Skeletal muscle cell (primary cell): ENCODE data around the gene ATAD3B.
"Not testable (repeated sequence)": the region's sequence is repeated elsewhere in the genome, so short reads cannot be mapped to it uniquely, and the experiment has no call there.

Source experiments
- DNase-seq: peaks from one replicate; pipeline ENCODE4 v3.0.0-alpha.2; 2010; ENCODE audit warnings: low read depth
- H3K4me3 ChIP-seq: 2 replicates; pipeline ENCODE4 v1.5.1; 2011; ENCODE audit warnings: low read depth, mild to moderate bottlenecking, control low read depth, low read length, moderate library complexity

ATAD3B gene

DNA sequence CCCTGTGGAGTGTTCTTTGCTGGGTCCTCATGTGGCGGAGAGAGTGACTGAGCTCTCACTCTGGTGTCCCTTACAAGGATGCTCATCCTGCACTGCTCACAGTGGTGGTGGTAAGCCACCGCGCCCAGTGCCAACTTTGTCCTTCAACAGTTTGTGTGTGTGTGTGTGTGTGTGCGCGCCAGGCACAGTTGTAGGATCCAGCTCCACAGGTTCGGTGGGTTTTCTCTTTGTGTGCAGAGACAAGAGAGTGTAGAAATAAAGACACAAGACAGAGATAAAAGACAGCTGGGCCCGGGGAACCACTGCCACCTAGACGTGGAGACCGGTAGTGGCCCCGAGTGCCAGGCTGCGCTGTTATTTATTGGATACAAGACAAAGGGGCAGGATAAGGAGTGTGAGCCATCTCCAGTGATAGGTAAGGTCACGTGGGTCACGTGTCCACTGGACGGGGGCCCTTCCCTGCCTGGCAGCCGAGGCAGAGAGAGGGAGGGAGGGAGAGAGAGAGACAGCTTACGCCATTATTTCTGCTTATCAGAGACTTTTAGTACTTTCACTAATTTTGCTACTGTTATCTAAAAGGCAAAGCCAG is 33.3 kb downstream of the ATAD3B start:
- H3K4me3 ChIP-seq, DNase-seq: not testable (repeated sequence)

DNA sequence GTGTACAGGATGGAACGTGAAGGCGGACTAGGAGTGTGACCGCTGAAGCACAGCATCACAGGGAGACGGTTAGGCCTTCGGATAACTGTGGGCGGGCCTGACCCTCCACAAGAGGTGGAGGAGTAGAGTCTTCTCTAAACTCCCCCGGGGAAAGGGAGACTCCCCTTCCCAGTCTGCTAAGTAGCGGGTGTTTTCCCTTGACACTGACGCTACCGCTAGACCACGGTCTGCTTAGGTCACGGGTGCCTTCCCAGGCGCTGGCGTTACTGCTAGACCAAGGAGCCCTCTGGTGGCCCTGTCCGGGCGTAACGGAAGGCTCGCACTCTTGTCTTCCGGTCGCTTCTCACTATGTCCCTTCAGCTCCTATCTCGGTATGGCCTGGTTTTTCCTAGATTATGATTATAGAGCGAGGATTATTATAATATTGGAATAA is 33.8 kb downstream of the ATAD3B start:
- DNase-seq, H3K4me3 ChIP-seq: not testable (repeated sequence)

DNA sequence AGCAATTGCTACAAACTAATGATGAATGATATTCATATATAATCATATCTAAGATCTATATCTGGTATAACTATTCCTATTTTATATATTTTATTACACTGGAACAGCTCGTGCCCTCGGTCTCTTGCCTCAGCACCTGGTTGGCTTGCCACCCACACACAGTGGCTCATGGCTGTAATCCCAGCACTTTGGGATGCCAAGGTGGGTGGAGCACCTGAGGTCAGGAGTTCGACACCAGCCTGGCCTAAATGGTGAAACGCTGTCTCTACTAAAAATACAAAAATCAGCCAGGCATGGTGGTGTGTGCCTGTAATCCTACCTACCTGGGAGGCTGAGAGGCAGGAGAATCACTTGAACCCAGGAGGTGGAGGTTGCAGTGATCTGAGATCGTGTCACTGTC is 34.2 kb downstream of the ATAD3B start:
- H3K4me3 ChIP-seq, DNase-seq: not testable (repeated sequence)

DNA sequence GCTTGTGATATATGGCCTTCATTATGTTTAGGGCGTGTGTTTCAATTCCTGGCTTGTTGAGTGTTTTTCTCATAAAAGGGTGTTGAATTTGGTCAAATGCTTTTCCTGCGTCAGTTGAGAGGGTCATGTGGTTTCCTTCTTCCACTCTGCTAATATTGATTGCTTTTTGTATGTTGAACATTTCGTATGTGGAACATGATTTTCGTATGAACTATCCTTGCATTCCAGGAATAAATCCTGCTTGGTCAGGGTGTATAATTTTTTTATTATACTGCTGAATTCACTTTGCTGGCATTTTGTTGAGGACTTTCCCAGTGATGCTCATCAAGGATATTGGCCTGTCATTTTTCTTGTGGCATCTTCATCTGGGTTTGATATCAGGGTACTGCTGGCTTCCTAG is 35.7 kb downstream of the ATAD3B start:
- no peak overlapping the region for H3K4me3 ChIP-seq
- DNase-seq, result no peak

DNA sequence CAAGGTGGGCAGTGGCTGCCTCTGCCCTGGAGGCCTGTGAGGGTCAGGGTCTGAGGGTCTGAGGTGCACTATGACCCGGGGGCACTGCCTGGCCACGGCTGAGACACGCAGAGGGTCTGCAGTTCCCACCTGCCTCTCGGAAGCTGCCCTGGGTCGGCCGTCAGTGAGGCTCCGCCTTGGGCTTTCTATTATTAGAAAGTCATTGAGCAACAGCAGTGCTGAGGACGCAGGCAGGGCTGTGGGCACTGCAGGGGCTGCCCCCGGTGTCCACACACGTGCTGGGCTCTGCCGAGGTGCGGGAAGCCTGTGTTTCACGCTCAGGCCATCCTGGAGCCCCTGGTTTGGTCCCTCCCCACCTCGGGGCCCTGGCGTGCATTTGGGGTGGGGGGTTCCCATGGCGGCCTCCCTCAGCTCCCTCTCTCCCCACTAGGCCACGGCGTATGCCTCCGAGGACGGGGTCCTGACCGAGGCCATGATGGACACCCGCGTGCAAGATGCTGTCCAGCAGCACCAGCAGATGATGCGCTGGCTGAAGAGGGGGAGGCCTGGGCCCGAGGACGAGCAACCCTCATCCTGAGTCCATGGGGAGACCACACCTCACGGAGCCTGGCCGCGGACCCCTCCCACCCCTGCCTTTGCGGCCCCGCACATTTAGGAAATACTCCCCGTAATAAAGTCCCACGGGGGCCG is 37.4 kb downstream of the ATAD3B start:
- H3K4me3 ChIP-seq, DNase-seq: not testable (repeated sequence)

DNA sequence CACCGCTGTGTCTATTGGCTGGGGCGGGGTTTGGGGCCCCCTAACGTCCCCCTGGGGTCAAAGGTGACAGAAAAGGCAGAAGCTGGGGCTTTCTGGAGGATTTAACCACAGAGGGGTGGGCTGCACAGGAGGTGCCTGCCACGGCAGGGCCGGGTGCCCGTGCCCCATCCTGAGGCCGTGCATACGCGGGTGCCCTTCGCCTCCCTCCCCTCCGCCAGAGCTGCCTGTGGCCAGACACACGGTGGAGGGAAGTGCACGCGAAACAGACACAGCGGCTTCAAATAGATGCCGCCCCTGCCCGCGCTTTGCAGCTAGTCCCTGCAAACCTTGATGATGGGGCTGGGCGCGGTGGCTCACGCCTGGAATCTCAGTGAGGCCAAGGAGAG is 37.9 kb downstream of the ATAD3B start:
- not testable (repeated sequence) for DNase-seq, H3K4me3 ChIP-seq

DNA sequence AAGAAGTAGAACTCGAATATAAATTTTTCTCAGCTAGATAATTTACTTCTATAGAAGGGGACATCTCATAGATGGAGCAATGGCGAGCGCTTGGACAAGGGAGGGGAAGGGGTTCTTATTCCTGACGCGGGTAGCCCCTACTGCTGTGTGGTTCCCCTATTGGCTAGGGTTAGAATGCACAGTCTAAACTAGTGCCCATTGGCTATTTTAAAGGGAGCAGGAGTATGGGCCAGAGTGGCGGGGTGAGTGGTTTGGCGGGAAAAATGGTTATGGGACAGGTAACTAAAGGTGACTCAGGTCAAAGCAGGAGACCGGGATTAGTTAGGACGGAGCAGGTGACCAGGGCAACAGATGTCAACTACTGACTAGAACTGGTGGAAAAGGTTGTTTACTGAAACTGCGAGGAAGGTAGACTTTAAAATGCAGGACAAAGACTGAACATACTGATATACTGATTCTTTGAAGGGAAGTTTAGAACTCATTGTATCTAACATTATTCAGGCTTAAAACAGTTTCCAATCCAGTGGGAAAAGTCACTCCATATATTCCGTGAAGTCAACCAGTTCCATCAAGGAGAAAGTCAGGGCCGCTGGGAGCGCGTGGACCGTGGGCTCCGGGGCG is 39.5 kb downstream of the ATAD3B start:
- DNase-seq, result no peak
- H3K4me3 ChIP-seq, result peak overlapping the region; percentile 83

DNA sequence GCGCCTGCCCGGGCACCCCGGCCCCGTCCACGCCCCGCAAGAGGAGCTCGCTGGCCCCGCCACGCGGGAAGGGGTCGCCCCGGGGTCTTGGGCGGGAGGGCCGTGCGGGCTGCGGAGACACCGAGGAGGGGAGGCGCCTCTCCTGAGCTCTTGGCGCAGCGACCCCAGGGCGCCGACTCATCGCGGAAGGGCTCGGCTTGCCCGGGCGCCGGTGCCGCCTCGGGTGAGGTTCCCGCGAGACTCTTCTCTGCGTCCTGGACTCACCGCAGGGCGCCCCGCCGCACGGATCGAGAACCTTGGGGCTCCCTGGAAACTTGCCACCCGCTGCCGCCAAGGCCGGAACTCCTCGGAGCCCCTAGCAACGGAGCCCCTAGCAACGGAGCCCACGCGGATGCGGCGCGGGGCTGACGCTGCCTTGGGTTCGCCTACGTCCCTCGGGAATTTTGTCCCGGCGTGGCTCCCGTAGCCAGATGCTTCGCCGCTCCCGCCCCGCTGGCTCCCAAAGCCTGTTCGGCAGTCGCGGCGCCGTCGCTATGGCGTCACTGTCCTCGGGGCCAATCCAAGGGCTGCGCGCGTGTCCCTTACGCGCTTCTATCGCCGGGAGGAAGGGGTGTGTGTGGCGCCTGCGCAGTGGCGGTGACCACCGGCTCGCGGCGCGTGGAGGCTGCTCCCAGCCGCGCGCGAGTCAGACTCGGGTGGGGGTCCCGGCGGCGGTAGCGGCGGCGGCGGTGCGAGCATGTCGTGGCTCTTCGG is 40.1 kb downstream of the ATAD3B start, which contains the start of gene ATAD3A:
Gene ATAD3A, plus strand, starts transcription at position 630 of the 753 bp plus-strand sequence. Its CDS starts 107 bp downstream, at position 737.
- peak within 1 kb of the TSS; percentile 83 for H3K4me3 ChIP-seq
- peak; percentile 92 for DNase-seq

DNA sequence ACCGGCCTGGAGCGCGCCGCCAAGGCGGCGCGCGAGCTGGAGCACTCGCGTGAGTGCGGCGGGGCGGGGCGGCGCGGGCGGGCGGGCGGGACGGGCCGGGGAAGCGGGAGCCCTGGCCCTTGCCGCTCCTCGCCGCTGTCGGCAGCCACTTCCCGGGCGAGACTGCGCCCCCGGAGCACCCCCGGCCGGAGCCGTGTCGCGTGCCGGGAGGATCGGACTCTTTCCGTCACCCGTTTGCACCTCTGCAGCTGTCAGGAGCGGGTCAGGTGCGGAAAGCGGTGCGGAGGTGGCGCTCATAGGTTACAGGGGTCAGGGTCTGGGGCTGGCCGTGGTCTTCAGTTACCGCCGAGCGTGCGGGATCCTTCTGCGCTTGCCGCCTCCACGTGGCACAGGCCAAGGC is 40.9 kb downstream of the ATAD3B start:
- peak overlapping the region; percentile 83 for H3K4me3 ChIP-seq
- DNase-seq, result not testable (repeated sequence)

DNA sequence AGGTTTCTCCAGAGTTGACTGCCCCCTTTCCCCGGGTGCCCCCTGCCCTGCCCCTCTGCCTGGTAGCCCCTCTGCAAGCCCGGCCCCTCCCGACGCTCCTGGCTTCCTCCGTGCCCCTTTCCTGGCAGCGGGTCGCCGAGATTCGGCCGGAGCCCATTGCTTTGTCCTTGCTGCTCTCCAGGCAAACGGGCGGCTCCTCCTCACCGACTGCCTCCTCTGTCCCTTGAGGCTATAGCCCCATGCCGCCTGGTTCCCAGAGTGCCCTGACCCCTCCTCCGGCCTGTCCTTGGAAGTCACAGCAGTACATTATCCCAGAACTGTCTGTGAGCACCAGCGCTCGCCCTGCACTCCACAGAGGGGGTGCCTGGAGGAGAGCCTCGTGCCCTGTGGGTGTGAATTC is 42.1 kb downstream of the ATAD3B start:
- peak overlapping the region; percentile 29 for H3K4me3 ChIP-seq
- DNase-seq, result not testable (repeated sequence)

DNA sequence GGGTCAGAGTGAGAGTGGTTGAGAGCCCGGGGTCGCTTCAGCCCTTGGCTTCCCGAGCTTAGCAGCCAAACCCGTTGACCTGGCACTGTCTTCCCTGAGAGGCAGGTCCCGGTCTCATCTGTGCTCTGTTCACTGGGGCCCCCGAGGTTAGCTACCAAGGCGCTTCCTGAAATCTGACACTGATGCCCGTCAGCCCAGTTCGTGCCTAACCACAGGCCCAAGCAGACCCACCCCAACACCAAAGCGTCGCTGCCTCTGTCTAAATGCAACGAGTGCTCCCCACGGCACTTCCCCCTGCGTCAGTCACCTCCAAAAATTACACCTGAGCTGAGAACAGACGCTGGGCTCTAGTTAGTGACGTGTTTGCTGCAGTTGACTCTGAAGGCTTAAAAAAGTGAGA is 42.8 kb downstream of the ATAD3B start:
- DNase-seq, result not testable (repeated sequence)

DNA sequence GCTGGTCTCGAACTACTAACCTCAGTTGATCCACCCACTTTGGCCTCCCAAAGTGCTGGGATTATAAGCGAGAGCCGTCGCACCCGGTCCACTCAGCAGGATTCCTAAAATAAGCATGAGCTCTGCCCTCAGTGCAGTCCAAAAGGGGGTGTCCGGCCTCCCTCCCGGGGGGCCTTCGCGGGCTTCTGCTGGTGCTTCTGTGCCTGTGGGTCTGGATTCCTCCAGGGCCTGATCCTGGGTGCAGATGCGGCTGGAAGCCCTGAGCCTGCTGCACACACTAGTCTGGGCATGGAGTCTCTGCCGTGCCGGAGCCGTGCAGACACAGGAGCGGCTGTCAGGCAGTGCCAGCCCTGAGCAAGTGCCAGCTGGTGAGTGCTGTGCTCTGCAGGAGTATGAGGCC is 45.4 kb downstream of the ATAD3B start:
- DNase-seq, H3K4me3 ChIP-seq: not testable (repeated sequence)

More for the DNA sequence above, 42.8 kb downstream of the ATAD3B start:
- H3K4me3 ChIP-seq, result not testable (repeated sequence)

DNA sequence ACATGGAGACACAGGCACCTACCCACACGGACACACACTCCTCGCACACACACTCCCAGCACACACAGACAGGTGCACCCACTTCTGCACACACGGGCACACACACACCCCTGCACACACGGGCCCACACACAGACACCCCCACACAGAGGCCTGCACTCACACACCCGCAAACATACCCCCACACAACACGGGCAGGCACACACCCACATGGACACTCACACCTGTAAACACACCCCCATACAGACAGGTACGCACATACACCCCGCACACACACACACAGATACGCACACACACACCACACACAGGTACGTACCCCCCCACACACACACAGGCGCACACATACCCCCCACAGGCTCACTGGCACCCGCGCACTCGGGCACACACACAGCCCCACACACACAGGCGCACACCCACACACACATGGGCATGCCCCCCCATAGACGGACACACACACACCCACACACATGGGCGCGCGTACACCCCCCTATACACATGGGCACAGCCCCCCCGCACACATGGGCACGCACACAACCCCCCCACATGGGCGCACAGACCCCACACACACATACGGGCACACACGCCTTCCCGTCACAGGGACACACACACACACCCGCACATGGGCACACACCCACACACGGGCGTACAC is 46.5 kb downstream of the ATAD3B start:
- H3K4me3 ChIP-seq, result no peak overlapping the region
- no peak for DNase-seq

DNA sequence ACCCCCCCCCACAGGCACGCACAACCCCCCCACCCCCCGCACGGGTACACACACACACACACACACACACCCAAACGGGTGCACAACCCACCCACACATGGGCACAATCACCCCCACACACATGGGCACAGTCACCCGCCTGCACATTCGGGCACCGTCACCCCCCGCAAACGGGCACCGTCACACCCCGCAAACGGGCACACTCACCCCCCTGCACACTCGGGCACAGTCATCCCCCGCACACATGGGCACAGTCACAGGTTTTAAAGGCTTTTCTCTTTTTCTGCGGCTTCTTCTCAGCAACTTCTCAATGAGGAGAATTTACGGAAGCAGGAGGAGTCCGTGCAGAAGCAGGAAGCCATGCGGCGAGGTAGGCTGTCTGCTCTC is 47.0 kb downstream of the ATAD3B start:
- H3K4me3 ChIP-seq, DNase-seq: not testable (repeated sequence)

DNA sequence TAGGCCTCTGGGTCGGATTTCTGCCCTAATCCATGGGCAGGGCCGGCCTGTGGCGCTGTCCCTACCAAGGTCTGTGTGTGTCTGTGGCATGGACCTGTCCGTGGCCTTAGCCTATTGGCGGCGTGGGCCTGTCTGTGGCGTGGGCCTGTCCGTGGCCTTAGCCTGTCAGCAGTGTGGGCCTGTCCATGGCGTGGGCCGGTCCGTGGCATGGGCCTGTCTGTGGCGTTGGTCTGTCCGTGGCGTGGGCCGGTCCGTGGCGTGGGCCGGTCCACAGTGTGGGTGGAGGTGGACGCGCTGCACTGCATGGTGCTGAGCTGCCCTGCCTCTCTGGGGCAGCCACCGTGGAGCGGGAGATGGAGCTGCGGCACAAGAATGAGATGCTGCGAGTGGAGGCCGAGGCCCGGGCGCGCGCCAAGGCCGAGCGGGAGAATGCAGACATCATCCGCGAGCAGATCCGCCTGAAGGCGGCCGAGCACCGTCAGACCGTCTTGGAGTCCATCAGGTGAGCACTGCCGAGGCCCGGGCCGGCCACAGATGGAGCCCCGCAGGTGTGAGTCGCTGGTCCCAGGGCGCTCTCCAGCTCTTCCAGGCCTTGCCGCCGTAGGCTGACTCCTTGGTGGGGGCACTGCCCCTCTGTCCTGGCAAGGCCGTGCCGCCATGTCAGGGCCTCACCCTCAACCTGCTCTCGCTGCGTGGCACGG is 48.4 kb downstream of the ATAD3B start:
- DNase-seq, H3K4me3 ChIP-seq: not testable (repeated sequence)

DNA sequence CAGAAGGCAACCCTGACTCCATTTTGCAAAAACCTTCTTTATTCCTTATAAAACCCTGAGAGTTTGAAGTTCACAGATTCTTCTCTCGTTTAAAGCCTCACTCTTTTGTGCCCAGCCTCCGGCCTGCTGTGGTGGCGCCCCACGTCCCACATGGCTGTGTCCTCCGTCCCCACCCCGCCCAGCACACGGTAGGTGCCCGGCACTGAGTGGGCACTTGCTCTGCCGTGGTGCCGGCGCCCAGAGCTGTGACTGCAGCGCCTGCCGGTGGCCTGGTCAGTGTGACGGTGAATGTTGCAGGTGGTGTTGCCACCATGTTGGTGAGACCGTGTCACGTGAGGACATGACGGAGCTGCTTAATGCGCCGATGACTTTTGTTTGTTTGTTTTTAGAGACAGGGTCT is 49.8 kb downstream of the ATAD3B start:
- H3K4me3 ChIP-seq, result no peak overlapping the region
- no peak for DNase-seq

DNA sequence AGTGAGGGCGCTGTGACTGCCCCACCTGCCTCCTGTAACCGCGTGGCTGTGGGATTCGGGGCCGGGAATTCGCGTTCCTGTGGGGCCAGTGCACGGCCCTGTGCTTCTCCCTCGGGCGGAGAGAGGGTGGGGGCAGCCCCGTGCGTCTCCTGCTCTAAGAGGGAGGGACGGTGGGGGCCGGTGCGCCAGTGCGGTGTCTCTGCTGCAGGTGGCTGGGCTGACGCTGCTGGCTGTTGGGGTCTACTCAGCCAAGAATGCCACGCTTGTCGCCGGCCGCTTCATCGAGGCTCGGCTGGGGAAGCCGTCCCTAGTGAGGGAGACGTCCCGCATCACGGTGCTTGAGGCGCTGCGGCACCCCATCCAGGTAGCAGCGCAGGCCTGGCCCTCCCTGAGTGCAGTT is 51.0 kb downstream of the ATAD3B start:
- not testable (repeated sequence) for H3K4me3 ChIP-seq, DNase-seq

DNA sequence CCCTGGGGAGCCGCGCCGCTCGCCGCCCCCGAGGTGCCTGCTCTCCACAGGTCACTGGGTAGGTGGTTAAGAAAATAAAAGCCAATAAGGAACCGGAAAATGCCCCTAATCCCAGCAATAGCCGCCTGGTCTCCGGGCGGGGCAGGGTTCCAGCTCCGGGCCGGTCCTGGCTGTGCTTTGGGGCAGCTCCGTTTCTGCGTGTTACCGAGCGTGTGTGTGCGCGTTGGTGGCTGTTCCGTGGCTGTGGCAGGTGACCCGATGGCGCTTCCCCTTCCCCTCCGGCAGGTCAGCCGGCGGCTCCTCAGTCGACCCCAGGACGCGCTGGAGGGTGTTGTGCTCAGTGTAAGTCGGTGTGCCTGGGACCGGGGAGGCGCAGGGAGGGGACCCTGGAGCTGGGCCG is 51.7 kb downstream of the ATAD3B start:
- not testable (repeated sequence) for H3K4me3 ChIP-seq

DNA sequence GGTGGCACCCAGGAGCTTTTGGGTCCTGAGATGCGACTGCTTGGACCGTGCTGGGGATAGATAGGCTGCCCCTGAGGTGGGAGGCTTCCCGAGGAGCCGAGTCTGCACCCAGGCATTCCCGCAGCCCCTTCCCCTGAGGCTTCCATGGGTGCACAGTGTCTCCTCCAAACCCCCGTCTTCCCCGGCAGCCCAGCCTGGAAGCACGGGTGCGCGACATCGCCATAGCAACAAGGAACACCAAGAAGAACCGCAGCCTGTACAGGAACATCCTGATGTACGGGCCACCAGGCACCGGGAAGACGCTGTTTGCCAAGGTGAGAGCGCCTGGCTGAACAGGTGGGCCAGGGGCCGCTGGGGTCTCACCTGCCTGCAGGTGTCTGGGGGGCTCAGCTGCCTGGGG is 52.1 kb downstream of the ATAD3B start:
- not testable (repeated sequence) for H3K4me3 ChIP-seq, DNase-seq

More for the DNA sequence above, 51.7 kb downstream of the ATAD3B start:
- DNase-seq, result not testable (repeated sequence)
